ENCODE measurements around the gene MEIS2.

MEIS2 gene

DNA sequence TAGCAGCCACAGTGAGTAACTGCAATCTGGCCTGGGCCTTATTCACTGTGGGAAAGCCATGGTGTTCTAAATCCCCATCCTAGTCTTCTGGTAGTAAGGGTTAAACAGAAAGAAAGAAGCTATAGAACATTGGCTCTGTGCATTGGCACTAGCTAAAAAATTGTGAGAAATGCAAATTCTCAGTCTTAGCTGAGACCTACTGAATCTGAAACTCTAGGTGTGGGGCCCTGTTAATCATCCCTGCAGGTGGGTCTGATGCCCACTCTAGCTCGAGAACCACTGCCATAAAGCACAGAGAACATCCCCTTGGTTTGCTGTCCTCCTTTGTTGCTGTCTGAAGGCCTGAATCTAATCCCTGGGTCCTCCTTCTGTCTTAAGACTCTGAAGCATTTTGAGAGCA, 59.3 kb downstream of the MEIS2 start:
- no peak for DNase-seq

DNA sequence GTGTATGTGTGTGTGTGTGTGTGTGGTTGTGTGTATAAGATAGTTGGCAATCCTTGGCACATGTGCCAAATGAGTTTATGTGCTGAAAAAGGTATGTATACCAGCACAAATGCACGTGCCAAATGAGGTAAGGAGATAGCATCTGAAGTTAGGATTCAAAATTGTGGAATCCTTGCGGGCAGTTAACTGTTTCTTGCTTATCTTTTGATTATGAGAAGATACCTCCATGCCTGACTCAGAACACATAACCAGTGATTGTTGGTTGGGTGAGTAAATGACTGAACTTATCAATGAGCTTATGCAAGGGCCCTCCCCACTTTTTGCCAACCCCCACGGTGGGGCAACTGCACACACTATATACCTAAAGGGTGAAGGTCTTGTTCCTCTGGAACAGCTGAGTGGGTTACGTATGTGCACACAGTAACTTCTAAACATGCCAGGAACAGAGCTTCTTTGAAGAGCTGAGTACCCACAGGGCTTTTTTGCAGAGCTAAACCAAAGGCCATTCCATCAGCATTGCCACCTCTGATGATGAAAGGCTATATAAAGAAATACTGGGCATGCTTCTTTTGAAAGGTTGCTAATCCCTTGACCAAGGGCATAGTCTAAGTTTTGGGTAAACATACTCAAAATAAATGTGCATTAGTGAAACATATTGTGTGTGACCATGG, 60.1 kb downstream of the MEIS2 start:
- no peak for DNase-seq

DNA sequence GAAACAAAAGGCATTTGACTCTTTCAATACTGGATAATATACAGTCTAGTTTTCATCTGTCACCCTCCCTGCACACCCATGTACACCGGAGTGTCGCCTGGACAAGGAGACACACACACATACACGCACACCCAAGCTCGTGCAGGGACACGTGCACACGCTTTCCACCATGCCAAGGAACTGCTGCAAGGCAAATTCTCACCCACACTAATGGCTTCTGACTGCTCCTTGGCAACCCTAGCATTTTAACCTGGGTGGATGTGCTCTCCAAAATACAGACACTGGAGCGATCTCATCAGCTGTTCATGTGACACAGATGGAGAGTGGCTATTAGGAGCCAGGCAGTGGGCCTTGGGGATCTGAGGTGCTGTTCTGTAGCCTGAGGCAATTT, 61.6 kb downstream of the MEIS2 start:
- no peak for DNase-seq

DNA sequence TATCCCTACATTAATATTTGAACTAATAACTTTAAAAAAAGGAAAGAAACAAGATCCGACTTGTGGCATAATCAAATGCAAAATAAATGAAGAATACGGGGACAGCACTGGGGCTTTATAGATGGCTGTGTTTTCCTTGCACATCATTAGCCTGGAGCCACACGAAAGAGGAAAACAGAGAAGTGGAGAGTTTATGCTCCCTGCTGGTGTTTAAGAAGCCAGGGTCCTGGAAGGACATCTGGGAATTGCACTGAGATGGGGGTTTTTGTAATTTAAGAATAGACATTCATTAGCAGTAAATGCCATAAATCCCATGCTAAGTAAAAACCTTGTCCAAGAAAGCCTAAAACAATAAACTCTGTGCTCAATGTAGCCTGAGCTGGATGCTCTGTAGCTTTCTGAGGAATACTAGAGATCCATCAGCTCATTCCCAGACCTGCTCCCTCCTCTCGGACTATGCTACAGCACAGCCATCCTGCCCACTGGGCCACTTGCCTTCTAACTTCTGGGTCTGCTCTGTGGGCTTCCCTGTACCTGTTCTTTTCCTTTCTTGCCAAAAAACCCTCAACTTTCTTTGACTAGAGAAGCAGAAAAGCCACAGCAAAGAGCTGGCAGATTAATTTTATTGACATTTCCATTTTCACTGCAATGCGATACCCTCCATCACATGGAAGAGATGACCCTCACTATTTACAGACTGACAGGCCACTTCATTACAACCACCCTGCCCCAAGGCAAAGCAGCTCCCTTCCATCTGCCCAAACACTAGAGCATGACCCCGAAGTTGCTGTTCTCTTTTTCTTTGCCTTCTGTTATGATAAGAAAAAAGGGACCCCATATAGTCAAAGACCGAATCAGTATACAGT, 62.3 kb downstream of the MEIS2 start:
- DNase-seq = no peak

DNA sequence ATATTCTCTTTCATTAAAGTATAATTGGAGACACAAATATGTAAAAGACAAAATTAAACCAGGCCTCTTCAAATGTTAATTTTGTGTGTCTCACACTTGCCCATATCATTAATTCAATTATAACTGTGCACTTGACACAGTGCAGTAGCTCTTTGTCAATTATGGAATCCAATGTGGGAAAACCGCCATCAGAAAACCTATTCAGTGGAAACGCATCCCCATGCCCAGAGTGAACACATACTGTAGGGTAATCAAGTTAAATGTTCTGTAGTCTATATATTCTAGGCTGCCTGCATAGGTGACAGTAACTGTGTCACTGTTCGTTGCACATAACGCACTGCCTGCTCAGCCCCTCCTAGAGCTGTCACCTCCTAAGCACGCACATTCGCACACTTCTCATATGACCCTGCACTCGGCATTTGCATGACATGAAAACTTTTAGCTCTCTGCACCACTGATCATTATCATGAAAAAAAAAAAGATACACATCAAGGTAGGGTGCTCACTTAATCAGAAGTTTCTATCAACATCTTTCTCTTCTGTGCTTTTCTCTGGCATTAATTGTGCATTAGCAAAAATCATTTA, 63.2 kb downstream of the MEIS2 start:
- DNase-seq = no peak

DNA sequence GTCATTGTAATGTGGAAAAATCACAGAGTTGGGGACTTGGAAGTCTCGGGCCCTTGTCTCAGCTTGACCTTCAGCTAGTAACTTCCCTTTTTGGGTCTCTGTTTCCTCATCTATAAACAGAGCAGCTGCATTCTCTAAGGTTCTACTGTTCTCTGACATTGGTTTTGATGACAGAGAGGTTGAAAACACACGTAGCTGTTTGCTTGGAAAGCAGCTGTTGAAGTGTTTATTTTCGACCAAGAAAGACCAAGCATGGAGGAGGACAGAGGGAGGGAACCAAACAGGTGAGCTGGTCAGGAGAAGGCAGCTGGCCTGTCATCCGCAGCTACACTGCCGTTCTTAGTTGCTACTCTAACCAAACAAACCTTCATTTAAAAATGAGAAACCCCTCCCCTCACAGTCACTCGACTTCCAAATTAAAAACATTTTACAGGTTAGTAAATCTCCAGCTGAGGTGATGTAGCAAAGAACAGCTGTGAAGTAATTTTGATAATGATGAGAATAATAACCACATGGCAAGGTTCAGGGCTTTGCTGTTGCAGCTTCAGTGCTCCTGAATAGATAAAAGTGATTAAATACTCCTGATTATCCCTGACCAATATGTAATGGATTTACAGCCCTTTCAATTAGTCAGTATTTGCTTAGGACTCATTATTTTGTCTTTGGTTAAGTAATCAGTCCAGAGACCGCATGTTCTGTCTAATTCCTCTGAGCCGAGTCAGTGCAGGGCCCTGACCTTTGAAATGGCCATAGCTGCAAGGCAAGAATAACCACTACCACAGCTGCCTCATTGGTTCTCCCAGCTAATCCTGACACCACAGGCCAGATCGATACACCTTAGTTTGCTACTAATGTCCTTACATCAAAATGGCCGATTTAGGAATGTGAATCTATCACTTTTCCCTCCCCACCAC, 65.3 kb downstream of the MEIS2 start:
- no peak for DNase-seq

DNA sequence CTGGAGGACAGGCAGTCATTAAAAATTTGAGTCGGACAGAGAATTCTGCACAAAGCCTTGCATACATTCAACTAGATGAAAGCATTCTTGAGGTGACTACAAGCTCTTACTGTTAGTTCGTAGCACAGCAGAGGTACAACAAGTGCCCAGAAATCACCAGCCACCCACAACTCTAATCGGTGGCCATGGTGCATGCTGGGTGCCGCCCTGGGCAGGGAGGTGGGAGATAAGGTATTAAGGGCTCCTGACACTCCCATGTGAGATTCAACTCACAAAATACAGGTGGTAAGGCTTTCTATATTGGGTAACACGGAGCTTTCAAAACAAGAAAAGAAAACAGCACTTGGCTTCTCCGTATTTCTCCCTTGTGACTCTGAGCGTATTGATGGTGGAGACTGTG, 66.0 kb downstream of the MEIS2 start:
- no peak for DNase-seq

DNA sequence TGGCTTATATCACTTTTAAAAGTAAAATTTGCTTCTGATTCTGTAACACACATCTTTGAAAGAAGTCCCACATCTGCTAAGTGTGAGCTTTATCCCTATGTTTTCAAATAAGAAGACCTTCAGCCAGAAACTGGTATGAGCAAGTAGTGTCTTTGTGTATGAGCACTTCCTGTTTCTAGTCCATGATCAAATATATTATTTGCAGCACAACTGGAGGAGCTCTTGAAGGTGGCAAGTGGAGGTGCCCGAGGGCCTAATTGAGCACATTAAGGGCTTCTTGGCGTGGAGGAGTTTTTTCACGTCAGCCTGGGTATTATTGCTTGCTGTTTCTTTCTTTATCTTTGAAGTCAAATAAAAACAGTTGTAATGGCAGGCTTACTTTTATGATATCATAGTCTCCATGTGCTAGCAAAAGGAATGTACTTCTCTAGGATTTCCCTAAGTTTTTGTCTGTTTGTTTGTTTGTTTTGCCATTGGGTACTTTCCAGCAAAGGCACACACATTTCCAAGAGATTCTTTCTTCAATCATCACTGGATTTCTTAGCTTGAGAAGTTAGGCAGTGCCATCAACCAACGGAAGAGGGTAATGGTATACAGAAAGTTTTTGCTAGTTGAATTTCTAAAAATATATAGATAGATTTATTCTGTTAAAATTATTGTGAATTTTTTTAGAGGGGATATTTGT, 68.1 kb downstream of the MEIS2 start:
- no peak for DNase-seq

DNA sequence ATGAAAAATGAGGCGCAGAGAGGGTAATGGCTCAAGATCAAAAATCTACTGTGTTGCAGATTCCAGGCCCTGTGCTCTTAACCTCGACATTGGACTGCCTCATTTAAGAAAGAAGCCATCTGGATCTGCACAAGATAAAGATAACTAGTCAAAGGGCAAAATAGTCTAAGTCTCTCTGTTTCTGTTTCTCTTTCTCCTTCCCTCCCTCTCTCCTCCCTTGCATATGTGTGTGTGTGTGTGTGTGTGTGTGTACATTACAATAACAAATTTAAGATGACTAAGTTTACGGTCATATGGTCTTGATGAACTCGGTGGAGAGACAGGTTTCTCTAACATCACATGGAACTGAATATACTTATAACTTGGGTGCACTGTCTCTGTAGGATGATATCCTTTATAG, 69.2 kb downstream of the MEIS2 start:
- no peak for DNase-seq

DNA sequence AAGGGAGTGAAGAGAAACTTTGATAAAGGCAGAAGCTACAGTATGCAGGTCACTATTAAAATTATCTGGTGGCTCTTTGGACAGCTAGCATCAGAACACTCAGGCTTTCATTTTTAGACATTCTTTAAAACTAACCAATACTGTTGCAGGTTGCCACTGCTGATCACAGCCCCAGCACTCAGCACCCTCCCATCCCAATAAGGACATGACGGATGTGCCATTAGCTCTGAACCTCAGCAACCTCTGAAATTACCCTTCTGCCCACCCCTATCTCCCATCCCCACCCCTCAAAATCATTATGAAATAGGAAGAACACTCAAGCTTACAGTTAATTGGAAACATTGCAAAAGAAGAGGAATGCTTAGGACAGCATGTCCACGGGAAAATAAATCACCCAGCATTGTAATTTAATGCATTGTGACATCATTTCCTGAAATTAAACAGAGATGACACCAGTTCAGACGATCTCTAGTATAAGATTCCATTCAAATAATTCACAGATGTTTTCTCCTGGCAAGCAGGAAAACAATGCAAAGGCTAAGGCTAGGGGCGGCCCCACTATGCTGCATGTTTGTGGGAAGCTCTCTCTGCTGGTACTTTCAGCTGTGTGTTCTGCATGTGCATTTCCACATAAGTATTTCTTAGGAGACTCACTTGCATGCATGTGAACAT, 71.6 kb downstream of the MEIS2 start:
- no peak for DNase-seq

DNA sequence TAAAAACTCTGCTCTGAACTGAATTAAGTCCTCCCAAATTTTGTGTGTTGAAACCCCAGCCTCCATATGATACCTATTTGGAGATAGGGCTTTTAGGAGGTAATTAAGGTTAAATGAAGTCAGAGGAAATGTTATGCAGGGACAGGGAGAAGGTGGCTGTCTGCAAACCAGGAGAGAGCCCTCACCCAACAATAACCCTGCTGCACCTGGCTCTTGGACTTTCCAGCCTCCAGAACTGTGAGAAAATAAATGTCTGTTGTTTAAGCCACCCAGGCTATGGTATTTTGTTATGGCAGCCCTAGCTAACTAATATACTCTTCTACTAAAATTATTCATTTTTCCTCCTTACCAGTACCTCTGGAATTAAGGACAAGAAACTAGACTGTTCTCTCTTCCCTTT, 79.5 kb downstream of the MEIS2 start:
- DNase-seq = no peak

DNA sequence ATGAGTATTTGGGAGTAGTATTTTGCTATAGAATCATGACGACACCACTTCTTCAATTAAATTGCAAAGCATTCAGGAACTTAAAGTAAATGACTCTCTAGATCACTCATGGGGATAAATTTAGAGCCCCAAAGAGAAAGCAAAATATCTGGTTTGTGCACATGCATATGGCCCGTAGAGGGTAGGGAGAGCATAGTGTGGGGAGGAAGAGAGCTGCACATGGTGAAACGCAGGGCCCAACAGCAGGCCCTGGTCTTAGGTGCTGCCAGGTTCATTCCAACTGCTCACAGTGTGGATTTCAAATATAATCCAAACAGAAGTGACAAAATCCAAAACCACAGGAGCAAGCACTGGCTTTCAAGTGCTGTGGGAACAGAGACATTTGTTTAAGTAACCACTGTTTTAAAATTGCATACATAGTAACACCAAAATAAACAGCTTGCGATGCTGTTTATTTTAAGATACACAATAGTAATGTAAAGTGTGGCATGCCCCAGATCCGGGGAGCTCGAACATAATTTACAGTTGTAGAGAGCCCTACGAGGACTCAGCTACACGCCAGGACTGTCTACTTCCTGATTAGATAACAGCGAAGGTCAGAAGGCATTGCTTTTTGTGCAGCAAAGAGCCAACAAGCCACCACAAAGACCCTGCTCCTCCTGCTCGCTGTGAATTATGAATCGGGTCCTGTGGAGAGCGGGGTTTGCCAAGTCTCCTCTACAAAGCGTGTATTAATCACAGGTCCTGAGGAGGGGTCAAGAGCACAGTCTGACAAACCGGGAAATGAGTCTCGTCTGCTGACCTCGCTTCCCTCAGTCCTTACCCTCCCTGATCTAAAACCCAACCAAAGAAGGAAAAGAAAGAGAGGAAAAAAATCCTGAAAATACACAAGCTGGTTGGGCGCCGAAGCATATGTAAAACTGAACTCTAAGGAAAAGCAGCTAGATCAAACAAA, 80.6 kb downstream of the MEIS2 start:
- no peak for DNase-seq

DNA sequence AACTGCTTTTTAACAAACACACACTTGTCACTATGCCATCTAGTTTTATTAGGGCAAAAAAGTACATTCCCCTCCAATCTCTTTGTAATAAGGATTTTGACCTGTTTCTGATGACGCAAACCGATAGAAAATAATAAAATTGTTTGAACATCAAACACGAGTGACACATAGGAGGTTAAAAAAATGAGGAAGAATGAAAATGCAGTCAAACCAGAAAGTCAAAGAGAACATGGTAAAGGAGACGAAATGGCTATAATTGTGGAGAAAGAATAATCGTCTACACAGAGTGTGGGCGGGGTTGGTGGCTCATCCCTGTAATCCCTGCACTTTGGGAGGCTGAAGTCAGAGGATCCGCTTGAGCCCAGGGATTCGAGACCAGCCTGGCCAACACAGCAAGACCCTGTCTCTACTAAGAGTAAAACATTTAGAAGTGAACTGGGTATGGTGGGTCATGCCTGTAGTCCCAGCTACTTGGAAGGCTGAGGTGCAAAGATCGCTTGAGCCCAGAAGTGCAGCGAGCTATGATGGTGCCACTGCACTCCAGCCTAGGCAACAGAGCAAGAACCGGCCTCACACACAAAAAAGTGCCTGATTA, 83.2 kb downstream of the MEIS2 start:
- DNase-seq = no peak

DNA sequence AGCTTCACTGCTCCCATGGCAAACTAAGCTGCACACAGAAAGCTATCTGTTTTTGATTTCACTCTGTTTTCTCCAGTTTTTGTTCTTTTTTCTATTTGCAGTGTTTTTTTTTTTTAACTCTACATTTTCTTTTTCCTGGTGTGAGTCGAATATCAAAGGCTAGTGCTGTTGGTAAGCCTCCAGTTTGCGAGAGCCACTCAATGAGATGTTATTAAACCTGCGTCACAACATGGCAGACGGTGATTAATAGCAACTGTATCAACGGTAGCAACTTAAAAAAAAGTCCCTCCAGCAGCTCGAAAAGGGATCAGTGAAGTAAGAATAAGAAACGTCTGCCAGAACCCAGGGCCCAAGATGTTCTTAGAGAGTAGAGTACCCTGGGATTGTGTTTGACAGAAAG, 84.1 kb downstream of the MEIS2 start:
- DNase-seq = no peak

DNA sequence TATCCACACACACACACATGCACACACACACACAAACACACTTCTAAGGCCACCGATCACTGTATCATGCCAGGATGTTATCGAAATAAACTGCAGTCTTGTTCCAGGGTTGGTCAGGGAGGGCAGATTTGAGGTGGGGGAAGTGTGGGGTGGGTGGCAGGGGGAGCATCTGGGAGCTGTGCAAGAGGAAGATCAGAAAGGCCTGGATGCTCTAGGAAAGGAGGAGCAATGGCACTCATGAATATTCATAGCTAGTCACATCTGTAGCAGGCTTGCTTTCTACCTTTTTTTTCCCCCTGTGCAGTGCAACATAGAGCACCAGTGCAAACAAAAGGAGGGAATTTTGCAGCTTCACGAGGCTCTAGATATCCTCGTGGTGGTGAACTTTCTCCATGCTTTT, 84.9 kb downstream of the MEIS2 start:
- no peak for DNase-seq

DNA sequence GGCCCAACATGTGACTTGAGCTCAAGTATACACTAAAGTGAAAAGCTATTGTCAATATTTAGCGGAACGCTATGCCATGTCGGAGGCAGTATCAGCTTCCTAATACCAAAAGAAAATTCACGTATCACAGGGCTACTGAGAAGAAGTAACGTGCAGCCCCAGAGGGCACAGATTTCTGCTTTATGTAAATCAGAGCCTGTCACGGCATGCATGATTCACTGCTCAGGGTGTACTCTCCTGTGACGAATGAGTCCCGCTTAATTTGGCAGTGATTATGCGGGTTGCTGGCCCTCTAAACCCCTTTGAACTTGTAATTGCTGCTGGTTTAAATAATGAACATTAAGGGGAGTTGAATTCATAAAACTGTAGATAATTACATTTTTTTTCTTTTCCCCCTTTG, 85.3 kb downstream of the MEIS2 start:
- no peak for DNase-seq

DNA sequence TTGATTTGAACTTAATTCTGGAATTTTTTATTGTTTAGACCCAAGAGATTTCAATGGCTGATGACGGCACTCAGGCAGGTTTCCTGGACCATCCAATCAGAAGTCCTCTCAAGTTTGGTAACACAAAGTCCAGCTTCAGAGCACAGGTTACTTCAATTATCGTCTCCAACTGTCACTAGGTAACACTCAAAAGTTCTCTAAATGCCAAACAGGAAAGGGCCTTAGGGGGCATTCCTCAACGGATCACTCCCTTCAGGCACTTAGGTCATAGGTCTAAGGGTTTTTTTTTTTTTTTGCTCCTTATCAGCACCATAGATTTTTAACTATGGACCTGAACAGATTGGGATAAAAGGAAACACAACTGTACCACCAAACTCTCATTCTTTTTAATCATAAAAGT, 85.8 kb downstream of the MEIS2 start:
- DNase-seq = no peak

DNA sequence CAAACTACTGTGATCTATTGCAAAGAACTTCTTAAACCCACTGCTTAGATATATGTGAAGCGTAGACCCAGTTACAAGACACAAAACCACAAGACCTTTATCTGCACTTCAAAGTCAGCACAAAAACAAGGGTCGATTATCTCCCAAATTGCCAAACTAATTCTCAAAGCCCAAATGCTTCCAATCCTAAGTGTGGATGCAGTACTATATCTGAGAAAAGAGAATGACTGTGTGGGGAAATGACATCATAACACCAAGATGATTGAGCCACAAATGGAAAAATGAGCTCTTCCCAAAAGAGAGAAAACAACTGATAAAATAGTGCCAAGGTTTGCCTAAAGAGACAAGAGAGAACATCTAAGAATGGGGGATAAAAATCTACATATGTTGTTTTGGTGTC, 86.2 kb downstream of the MEIS2 start:
- no peak for DNase-seq

DNA sequence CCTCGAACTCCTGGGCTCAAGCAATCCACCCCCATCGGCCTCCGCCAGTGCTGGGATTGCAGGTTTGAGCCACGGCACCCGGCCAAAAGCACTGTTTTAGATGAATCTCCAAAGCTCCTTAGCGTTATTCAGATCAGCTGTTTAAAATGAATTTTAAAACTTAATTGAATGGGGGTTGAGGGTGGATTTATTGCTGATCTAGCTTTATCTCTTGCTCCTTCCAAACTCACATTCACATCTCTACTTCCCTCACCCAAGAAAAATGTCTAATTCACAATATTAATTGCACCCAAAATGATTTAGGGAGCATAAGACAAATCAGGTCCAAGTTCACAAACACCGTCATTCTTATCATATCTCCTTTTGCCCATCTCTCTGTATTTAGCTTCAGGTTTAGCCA, 89.8 kb downstream of the MEIS2 start:
- DNase-seq = no peak

DNA sequence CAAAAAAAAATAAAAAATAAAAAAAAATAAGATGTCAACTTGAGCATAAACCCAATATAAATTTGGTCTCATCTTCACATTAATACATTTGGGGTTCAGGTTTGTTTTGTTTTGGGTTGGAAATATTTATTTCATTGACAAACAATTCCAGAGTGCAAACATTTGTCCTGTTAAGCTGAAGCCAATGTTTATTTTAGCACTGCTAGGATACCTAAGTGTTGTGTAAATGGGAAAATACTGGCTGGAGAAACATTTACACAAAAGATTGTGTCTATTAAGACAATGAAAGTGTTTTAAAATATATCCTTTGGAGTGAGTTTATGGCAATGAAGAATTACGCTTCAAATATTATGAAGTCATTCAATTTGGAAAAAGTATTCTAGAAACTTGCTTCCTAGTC, 91.1 kb downstream of the MEIS2 start:
- no peak for DNase-seq
